ENCODE results near the gene KRT38. TPM values are rescaled to one million over a fixed set of nuclear protein-coding genes. Genes with fewer than 3 reads are reported as not detected.

KRT38 gene
- total RNA-seq (2014; rRNA removed; shearing (Covaris generic)): not detected in 2 replicates
- polyA plus RNA-seq (2015; cell fraction: cytosol; rRNA removed): not detected in 2 replicates
- polyA plus RNA-seq (2015; cell fraction: nucleus; rRNA removed): not detected in 2 replicates

- in situ Hi-C loops (cut with HindIII; ENCODE audit: low pct_unique_long_range_greater_than_20kb, low sequenced_read_pairs): no loop called here
- no peak for DNase-seq (ENCODE audit: low read depth, low spot score)
Measured at GRCh38 chr17:41440531-41441033, at the start of gene KRT38. TSS of gene KRT38 (minus strand) at chr17:41440983. CDS start at chr17:41440921, 62 bp downstream.

DNA sequence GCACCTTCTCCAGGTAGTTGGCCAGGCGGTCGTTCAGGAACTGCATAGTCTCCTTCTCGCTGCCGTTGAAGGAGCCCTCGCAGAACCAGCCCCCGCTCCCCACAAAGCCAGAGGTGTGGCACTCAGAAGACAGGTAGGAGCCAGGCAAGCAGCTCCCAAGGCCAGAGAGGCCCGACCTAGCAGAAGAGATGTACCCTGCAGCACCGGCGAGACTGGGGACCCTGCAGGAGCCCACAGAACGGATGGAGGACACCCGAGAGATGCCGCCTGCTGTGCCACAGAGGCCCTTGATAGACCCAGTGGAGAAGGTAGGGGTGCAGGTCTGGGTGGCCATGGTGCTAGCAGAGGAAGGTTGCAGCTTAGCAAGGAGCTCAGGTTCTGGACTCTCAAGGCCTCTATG, 48.7 kb upstream of the KRT38 start, which contains the start of gene KRT36:
KRT36 (minus strand) TSS at position 380 of the 400 bp plus-strand sequence; CDS start at position 334, 46 bp downstream.
- no peak for DNase-seq (ENCODE audit: low read depth, low spot score)
- in situ Hi-C loops (cut with HindIII; ENCODE audit: low pct_unique_long_range_greater_than_20kb, low sequenced_read_pairs): no loop called here

GRCh38 chr17:41486809-41487530, 46.2 kb upstream of the KRT38 start:
- DNase-seq (ENCODE audit: low read depth, low spot score): peak; percentile 54
- in situ Hi-C loops (cut with HindIII; ENCODE audit: low pct_unique_long_range_greater_than_20kb, low sequenced_read_pairs): no loop called here

DNA sequence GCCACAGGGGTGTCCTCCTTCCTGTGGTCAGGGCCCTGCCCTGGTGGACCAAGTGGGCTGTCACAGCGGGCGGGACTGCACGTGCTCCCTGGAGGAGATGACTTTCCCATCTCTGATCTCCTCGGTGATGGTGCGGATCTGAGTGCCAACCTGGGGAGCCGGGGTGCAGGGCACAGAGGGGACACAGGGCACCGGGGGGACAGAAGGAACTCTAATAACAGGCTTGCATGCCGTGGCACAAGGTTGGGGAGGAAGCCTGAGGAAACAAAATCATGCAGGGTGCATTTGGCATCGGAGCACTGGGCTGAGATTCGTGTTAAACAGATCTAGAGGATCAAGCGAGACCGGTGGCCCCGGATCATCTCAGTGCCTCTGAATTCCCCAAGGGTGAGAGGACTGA, 45.5 kb upstream of the KRT38 start:
- DNase-seq (ENCODE audit: low read depth, low spot score): no peak
- in situ Hi-C loops (cut with HindIII; ENCODE audit: low pct_unique_long_range_greater_than_20kb, low sequenced_read_pairs): no loop called here

DNA sequence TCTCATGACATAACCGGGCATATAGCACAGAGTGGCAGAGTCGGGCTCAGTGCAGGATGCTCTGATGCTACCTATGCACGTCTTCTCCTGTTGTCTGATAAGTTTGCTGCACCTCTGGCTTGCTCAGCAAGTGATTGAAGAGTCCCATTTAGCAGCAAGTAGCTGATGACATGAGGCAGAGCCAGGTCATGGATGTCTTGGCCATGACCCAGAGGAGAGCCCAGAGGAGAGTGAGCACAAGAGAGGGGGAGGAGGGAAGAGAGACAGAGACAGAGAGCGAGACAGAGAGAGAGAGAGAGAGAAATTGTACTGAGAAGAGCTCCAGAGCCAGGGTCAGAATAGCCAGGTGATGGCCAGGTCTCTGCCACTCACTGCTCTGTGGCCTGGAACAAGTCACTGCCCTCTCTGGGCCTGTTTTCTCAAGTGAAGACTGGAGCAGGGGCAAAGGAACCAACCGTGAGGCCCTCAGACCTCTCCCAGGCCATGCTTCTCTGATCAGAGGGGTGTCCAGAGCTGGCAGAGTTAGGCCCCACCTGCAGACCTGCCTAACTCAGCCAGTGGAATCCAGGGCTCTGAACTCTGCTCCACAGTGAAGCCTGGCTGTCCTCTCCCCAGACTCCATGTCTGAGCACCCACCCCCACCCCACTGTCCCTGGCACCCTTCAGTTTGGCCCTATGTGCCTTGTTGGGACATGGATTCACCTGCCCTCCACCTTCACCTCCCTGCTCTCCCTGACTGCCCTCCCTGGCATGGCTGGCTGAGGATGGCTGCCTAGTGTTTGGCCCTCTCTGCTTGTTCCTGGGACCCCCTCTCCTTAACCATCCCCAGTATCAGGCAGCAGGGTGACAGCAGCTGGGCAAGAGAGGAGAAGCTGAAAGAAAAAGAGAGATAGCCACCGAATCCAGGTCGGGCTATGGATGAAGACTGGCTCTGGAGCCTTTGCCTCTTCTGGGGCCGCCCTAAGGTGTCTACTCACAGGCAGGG, 44.4 kb upstream of the KRT38 start:
- in situ Hi-C loops (cut with HindIII; ENCODE audit: low pct_unique_long_range_greater_than_20kb, low sequenced_read_pairs): no loop called here

DNA sequence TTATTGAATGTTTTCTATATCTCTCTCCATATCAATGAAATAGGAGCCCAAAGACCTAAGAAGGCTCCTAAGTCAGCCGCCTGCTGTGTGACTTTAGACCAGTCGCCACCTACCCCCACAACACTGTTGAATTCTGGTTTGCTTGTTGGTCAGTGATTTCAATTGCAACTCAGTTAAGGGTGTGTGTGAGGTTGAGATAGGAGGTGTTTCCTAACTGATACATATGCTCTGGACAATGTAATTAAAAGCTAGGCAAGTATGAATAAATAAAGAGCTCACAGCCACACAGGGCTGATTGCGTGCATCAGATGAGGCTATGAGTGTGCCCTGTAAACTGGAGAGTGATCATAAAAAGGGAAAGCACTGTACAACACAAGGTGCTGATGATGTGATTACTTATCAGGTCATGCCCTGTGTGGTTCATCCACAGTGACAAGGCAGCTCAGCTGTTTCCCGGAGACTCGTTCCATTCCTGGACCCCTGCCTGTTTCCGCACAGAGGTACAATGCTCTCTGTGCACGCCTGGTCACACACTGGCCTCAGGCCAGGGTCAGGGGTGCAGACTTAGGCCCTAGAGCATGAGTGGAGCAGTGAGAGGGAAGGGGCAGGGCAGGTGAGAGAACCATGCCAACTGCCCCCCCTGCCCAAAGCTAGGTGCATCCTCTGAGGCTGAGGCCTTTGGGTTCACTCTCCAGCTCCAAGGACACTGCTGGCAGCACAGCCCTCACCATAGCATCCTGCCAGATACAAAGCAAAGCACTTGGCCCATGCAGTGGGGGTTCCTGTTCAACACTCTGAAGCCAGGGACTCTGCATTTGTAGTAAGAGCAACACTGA, 43.4 kb upstream of the KRT38 start:
- no peak for DNase-seq (ENCODE audit: low read depth, low spot score)
- in situ Hi-C loops (cut with HindIII; ENCODE audit: low pct_unique_long_range_greater_than_20kb, low sequenced_read_pairs): no loop called here

More for the DNA sequence above, 44.4 kb upstream of the KRT38 start:
- no peak for DNase-seq (ENCODE audit: low read depth, low spot score)

DNA sequence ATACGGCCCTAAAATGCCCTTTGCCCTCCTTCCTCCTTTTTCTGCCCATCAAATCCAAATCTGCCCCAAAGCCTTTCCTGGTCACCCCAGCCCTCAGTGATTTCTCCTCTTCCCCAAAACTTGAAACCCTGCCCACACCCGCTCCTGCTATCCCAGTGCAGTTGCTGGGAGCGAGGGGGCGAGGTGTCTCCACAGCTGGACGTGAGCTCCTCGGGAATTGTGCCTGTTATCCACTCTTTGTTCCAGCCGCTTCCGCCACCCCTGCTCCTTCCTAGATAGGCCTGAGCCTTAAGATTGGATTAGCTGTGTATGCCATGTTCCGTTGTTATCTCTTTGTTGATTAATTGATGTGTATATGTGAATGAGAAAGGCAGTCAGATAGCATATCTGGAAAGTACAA, 42.7 kb upstream of the KRT38 start:
- in situ Hi-C loops (cut with HindIII; ENCODE audit: low pct_unique_long_range_greater_than_20kb, low sequenced_read_pairs): no loop called here
- no peak for DNase-seq (ENCODE audit: low read depth, low spot score)

GRCh38 chr17:41481036-41481435, 40.3 kb upstream of the KRT38 start, which contains the start of gene KRT35:
TSS of gene KRT35 (minus strand) at chr17:41481151. CDS start at chr17:41481097, 54 bp downstream.
- in situ Hi-C loops (cut with HindIII; ENCODE audit: low pct_unique_long_range_greater_than_20kb, low sequenced_read_pairs): no loop called here
- no peak for DNase-seq (ENCODE audit: low read depth, low spot score)

GRCh38 chr17:41480581-41480980, 39.8 kb upstream of the KRT38 start:
- DNase-seq (ENCODE audit: low read depth, low spot score): no peak
- in situ Hi-C loops (cut with HindIII; ENCODE audit: low pct_unique_long_range_greater_than_20kb, low sequenced_read_pairs): no loop called here

DNA sequence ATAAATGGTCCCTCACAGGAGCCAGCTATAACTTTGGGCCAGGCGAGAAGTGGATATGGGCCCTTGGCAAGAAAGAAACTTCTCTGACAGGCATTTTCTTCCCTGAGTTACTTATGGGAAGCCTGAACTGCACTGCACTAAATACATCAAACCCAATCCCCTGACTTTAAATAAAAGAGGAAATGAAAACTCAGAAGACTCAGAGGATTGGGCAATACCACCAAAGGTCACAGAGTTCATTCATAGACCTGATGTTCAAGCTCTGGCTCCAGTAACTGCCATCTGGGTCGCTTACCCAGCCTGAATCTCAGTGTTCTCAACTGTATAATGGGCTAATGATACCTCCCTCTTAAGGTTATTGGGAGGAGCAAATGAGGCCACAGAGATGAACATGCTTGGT, 39.4 kb upstream of the KRT38 start:
- in situ Hi-C loops (cut with HindIII; ENCODE audit: low pct_unique_long_range_greater_than_20kb, low sequenced_read_pairs): no loop called here
- DNase-seq (ENCODE audit: low read depth, low spot score): no peak

GRCh38 chr17:41478237-41478636, 37.5 kb upstream of the KRT38 start:
- no peak for DNase-seq (ENCODE audit: low read depth, low spot score)
- in situ Hi-C loops (cut with HindIII; ENCODE audit: low pct_unique_long_range_greater_than_20kb, low sequenced_read_pairs): no loop called here

DNA sequence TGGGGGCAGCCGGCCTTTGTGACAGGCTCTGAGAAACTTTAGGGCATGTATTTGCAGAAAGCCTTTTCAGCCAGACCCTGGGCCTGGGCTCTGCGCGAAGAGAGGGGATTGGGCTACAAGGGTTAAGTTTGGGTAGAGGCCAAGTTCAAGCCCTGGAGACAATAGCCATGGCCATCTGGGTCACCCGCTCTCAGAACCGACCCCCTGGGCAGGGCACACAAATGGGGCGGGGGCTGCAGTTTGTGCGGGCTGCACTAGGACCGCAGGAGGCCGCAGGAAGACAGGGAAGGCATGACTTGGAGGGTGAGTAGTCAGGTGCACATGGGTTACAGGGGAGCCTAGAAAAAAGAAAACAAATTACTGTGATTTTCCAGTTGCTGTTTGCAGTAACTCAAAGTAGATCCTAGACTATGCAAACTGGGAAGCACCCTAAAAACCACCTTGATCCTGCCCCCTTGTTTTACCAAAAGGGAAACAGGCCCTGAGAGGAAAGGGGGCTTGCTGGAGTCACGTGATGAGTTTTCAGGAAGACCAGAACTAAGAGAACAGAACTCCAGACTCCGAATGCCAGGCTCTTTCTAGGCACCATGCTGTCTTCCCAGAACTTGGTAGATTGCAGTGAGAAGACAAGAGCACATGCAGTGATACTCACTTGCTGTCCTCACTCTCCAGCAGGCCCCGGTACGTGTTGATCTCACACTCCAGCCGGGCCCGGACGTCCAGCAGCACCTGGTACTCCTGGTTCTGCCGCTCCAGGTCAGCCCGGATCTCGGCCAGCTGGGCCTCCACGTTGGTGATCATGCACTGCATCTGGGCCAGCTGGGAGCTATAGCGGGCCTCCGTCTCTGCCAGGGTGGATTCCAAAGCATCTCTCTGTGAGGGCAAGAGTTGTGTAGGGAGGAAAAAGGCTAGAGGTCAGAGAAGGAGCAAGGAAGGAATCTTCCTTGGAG, 36.4 kb upstream of the KRT38 start:
- in situ Hi-C loops (cut with HindIII; ENCODE audit: low pct_unique_long_range_greater_than_20kb, low sequenced_read_pairs): no loop called here

GRCh38 chr17:41475421-41475820, 34.6 kb upstream of the KRT38 start:
- no peak for DNase-seq (ENCODE audit: low read depth, low spot score)
- in situ Hi-C loops (cut with HindIII; ENCODE audit: low pct_unique_long_range_greater_than_20kb, low sequenced_read_pairs): no loop called here

More for the DNA sequence above, 36.4 kb upstream of the KRT38 start:
- DNase-seq (ENCODE audit: low read depth, low spot score): no peak

DNA sequence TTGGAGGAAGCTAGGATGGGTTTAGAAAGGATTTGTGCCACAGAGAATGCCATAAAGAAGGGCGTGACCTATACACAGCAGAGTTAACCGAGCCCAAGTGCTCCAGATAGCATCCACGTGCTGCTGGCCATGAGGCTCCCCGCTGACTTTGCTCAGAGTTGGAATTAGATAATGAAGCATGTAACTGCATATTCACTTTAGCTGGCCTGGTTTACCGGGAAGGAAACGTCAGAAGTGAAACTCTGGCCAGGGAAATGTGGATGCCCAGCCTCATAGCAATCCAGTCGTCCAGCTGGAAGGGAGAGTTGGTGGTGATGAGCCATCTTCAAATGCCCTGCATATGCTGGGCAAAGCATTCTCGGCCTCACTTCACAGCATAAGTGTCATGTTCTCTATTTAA, 34.1 kb upstream of the KRT38 start:
- in situ Hi-C loops (cut with HindIII; ENCODE audit: low pct_unique_long_range_greater_than_20kb, low sequenced_read_pairs): no loop called here
- DNase-seq (ENCODE audit: low read depth, low spot score): no peak

- in situ Hi-C loops (cut with HindIII; ENCODE audit: low pct_unique_long_range_greater_than_20kb, low sequenced_read_pairs): no loop called here
- no peak for DNase-seq (ENCODE audit: low read depth, low spot score)
Measured at GRCh38 chr17:41468346-41468745, 27.6 kb upstream of the KRT38 start.

DNA sequence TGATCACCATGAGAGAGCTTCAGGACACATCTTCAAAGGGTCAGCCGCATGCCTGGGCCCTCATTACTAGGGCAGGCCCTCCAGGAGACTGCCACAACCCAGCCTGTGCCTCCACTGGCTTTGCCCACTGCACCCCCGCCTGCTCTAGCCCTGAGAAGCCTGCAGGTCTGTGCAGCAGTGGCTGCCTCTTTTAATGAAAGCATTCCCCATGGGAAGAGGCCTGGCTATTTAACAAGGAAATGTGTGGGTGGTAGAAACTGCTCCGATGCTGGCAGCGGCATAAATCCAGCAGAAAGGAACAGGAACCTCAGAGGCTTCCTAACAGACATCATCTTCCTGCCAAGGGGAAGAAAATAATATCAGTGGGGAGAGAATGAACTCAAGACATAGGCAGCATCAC, 26.8 kb upstream of the KRT38 start:
- in situ Hi-C loops (cut with HindIII; ENCODE audit: low pct_unique_long_range_greater_than_20kb, low sequenced_read_pairs): no loop called here
- DNase-seq (ENCODE audit: low read depth, low spot score): no peak

All from SK-MEL-5 (cell line).